ENCODE measurements around the gene KRTAP23-1.

DNA sequence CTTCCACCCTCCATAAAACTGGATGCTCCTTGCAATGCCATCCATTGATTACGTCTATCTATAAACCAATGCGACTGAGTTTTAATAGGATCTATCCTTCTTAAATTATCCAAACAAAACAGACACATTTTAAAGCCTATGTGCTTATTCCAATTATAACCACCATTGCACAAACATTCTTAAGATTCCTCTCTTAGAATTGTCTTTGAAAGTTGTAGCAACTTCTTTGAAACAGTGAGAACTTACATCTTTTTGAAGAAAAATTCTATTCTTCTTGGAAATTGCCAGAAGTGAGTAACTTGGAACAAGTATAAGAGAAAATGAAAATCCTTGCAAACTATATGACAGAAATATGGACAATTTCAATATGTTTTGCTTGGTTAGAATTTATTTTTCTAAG is 28.2 kb downstream of the KRTAP23-1 start, which contains the start of gene KRTAP26-1:
- TF ChIP-seq EZH2 (IDR thresholded peaks at IDR 0.05) (no peak), POLR2AphosphoS5 (IDR thresholded peaks at IDR 0.05; ENCODE audit: borderline replicate concordance, low read depth, low read length) (no peak), FOXP2 (optimal IDR thresholded peaks at IDR 0.05; ENCODE audit: control extremely low read depth, extremely low read length, insufficient read depth) (no peak)
